Astrocyte (in vitro differentiated cells and primary cell): ENCODE measurements around the gene PDE1A. TPM values are rescaled to one million over a fixed set of nuclear protein-coding genes. Genes with fewer than 3 reads are reported as not detected.

Experiments used
- DNase-seq: peaks from one replicate; pipeline ENCODE4 v3.0.0-alpha.2; 2010; ENCODE audit warnings: low read depth
- FAIRE-seq: peaks from 2 replicates; lab custom pipeline; 2011; peaks lifted over from hg19 to GRCh38; lab: Jason Lieb, UNC
- H2AFZ ChIP-seq: 2 replicates; pipeline ENCODE4 v1.6.0; 2012; ENCODE audit warnings: low read depth, low read length, inconsistent platforms
- H3K27ac ChIP-seq: 2 replicates; pipeline ENCODE4 v1.5.1; 2011; ENCODE audit warnings: low read depth, low read length, inconsistent platforms
- H3K27me3 ChIP-seq: 2 replicates; pipeline ENCODE4 v1.6.0; 2011; ENCODE audit warnings: low read length, inconsistent platforms; ENCODE audit not compliant: insufficient read depth
- H3K36me3 ChIP-seq: 2 replicates; pipeline ENCODE4 v1.5.1; 2011; ENCODE audit warnings: low read length, inconsistent platforms; ENCODE audit not compliant: insufficient read depth
- H3K4me1 ChIP-seq: 2 replicates; pipeline ENCODE4 v1.5.1; 2011; ENCODE audit warnings: low read length, inconsistent platforms; ENCODE audit not compliant: insufficient read depth
- H3K4me2 ChIP-seq: 2 replicates; pipeline ENCODE4 v1.6.0; 2012; ENCODE audit warnings: low read length, inconsistent platforms
- H3K4me3 ChIP-seq: 2 replicates; pipeline ENCODE4 v1.5.1; 2011; ENCODE audit warnings: low read depth, mild to moderate bottlenecking, low read length, inconsistent platforms; ENCODE audit not compliant: insufficient read depth
- H3K79me2 ChIP-seq: 2 replicates; pipeline ENCODE4 v1.6.0; 2012; ENCODE audit warnings: mild to moderate bottlenecking, low read length, inconsistent platforms; ENCODE audit not compliant: insufficient read depth
- H3K9ac ChIP-seq: 2 replicates; pipeline ENCODE4 v1.6.0; 2012; ENCODE audit warnings: mild to moderate bottlenecking, low read length, inconsistent platforms
- H3K9me3 ChIP-seq: 2 replicates; pipeline ENCODE4 v1.5.1; 2012; ENCODE audit warnings: low read depth, mild to moderate bottlenecking, low read length, inconsistent platforms; ENCODE audit not compliant: insufficient read depth
- H4K20me1 ChIP-seq: 2 replicates; pipeline ENCODE4 v1.6.0; 2012; ENCODE audit warnings: low read length, inconsistent platforms; ENCODE audit not compliant: insufficient read depth
- H3K27ac Mint-ChIP-seq: one replicate; pipeline ENCODE4 v1.8.0; 2021; ENCODE audit warnings: mild to moderate bottlenecking, mixed read lengths; ENCODE audit not compliant: unreplicated experiment
- H3K27me3 Mint-ChIP-seq: one replicate; pipeline ENCODE4 v1.8.0; 2021; ENCODE audit warnings: low read depth, mixed read lengths; ENCODE audit not compliant: unreplicated experiment
- H3K36me3 Mint-ChIP-seq: one replicate; pipeline ENCODE4 v1.8.0; 2021; ENCODE audit warnings: low read depth, mixed read lengths; ENCODE audit not compliant: unreplicated experiment
- H3K4me1 Mint-ChIP-seq: one replicate; pipeline ENCODE4 v1.8.0; 2021; ENCODE audit warnings: low read depth, mixed read lengths; ENCODE audit not compliant: unreplicated experiment
- H3K4me3 Mint-ChIP-seq: one replicate; pipeline ENCODE4 v1.8.0; 2021; ENCODE audit warnings: mild to moderate bottlenecking, moderate library complexity, mixed read lengths; ENCODE audit not compliant: unreplicated experiment
- H3K9me3 Mint-ChIP-seq: one replicate; pipeline ENCODE4 v1.8.0; 2021; ENCODE audit warnings: mild to moderate bottlenecking, mixed read lengths; ENCODE audit not compliant: unreplicated experiment
- EZH2 ChIP-seq: IDR thresholded peaks from 2 replicates; pipeline ENCODE4 v1.6.1; 2012; ENCODE audit warnings: mild to moderate bottlenecking, low read length, inconsistent platforms; ENCODE audit not compliant: insufficient read depth
- total RNA-seq: library from RNA; stranded (reverse); gene quantifications from 2 replicates; pipeline ENCODE4 v1.2.1, GENCODE V29; 2021
- TF ChIP-seq, protein P1 (sequence below): IDR thresholded peaks from 2 replicates; pipeline ENCODE4 v1.5.1; 2011; ENCODE audit warnings: low read depth, mild to moderate bottlenecking, inconsistent platforms, low read length, moderate library complexity; ENCODE audit not compliant: insufficient read depth

The PDE1A gene
- total RNA-seq, 1 donor from 2014 or later, result 0.32 TPM

DNA sequence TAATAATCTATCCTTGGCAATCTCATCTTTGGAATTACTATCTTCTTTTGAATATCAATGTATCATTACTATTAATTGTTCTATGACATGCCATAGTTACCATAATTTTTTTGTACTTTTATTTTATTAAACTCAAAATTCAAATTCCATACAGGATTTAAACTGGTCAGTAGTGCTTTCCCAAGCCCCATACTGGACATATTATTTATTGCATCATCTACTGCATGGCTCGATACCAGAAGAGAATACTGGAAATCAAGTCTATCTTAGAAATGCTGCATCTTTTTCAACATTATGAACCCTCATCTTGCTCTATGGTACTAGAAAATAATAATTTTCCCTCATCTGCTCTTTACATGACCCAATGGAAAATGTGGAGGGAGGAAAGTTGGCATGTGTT, 9.4 kb upstream of the PDE1A start:
- Histone ChIP-seq H3K27me3 (no peaks in the 10 kb centered on the region), H3K9me3 (no peaks in the 10 kb centered on the region), H3K9ac (no peak overlapping the region), H3K27ac (no peak overlapping the region), H4K20me1 (no peaks in the 10 kb centered on the region), H3K4me1 (no peaks in the 10 kb centered on the region), H3K4me2 (no peak overlapping the region), H3K4me3 (no peak overlapping the region), H2AFZ (no peak overlapping the region), H3K79me2 (no peaks in the 10 kb centered on the region), H3K36me3 (no peaks in the 10 kb centered on the region)
- Mint-ChIP-seq H3K27ac (no peak overlapping the region), H3K4me1 (peaks cover 12% of the 10 kb centered on the region), H3K27me3 (no peaks in the 10 kb centered on the region), H3K9me3 (no peaks in the 10 kb centered on the region), H3K36me3 (no peaks in the 10 kb centered on the region), H3K4me3 (no peak overlapping the region)
- no peak for FAIRE-seq
- DNase-seq, result no peak
- no peak for TF ChIP-seq EZH2
- TF ChIP-seq, protein P1, sequence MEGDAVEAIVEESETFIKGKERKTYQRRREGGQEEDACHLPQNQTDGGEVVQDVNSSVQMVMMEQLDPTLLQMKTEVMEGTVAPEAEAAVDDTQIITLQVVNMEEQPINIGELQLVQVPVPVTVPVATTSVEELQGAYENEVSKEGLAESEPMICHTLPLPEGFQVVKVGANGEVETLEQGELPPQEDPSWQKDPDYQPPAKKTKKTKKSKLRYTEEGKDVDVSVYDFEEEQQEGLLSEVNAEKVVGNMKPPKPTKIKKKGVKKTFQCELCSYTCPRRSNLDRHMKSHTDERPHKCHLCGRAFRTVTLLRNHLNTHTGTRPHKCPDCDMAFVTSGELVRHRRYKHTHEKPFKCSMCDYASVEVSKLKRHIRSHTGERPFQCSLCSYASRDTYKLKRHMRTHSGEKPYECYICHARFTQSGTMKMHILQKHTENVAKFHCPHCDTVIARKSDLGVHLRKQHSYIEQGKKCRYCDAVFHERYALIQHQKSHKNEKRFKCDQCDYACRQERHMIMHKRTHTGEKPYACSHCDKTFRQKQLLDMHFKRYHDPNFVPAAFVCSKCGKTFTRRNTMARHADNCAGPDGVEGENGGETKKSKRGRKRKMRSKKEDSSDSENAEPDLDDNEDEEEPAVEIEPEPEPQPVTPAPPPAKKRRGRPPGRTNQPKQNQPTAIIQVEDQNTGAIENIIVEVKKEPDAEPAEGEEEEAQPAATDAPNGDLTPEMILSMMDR, result no peak

DNA sequence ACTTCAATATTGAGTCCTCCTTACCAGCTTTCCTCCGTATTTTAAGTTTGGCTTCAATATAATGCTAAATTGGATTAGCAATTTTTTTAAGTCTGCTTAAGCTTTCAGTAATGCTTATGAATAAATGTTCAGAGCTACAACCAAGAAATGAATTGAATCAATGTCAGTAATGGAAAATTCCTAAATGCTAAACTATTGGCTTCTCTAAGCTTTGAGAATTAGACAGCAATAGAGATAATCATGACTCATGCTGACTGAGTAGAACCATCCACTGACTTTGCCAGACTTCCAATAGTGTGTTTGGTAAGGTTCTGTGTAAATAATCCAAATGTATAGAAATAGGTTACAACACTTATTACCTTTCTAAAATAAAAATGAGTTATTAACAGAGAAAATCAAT, 8.9 kb upstream of the PDE1A start:
- DNase-seq (peak; percentile 47), FAIRE-seq (no peak)
- Histone ChIP-seq H3K9ac (no peak overlapping the region), H3K4me3 (no peak overlapping the region), H3K27me3 (no peaks in the 10 kb centered on the region), H3K4me2 (no peak overlapping the region), H3K4me1 (no peaks in the 10 kb centered on the region), H4K20me1 (no peaks in the 10 kb centered on the region), H3K36me3 (no peaks in the 10 kb centered on the region), H3K9me3 (no peaks in the 10 kb centered on the region), H2AFZ (no peak overlapping the region), H3K79me2 (no peaks in the 10 kb centered on the region), H3K27ac (no peak overlapping the region)
- Mint-ChIP-seq H3K9me3 (no peaks in the 10 kb centered on the region), H3K27ac (no peak overlapping the region), H3K4me1 (peaks cover 10% of the 10 kb centered on the region), H3K4me3 (no peak overlapping the region), H3K36me3 (no peaks in the 10 kb centered on the region), H3K27me3 (no peaks in the 10 kb centered on the region)
- TF ChIP-seq, protein P1, result no peak

DNA sequence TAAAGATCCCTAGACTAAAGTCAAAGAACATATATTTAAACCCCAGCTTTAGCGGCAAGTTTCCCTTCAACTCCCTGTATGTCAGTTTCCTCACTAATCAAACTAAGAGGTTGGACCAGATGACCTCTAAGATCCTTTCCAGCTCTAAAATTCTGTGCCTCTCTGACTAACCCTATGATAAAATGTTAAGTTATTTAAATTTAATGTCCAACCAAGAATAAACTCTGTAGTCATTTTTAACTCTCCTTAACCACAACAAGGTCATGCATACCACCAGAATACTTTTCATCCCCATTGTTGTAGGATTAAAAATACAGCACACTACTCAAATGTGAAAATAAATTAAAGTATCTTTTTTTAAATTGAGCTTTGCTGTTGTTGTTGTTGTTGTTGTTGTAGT, 5.2 kb upstream of the PDE1A start:
- no peak overlapping the region for H3K4me3 Mint-ChIP-seq
- H3K27me3 Mint-ChIP-seq, result no peaks in the 10 kb centered on the region
- no peak for FAIRE-seq
- no peaks in the 10 kb centered on the region for H3K36me3 Mint-ChIP-seq
- Histone ChIP-seq H3K4me2 (no peak overlapping the region), H4K20me1 (no peaks in the 10 kb centered on the region), H3K36me3 (no peaks in the 10 kb centered on the region), H2AFZ (no peak overlapping the region), H3K79me2 (no peaks in the 10 kb centered on the region), H3K9me3 (no peaks in the 10 kb centered on the region), H3K4me3 (no peak overlapping the region), H3K4me1 (no peaks in the 10 kb centered on the region), H3K9ac (no peak overlapping the region), H3K27ac (no peak overlapping the region), H3K27me3 (no peaks in the 10 kb centered on the region)
- H3K4me1 Mint-ChIP-seq, result peaks cover 9% of the 10 kb centered on the region
- TF ChIP-seq, protein P1, result no peak
- TF ChIP-seq EZH2, result no peak
- peak; percentile 39 for DNase-seq
- no peak overlapping the region for H3K27ac Mint-ChIP-seq
- H3K9me3 Mint-ChIP-seq, result no peaks in the 10 kb centered on the region
